Left colon (tissue), 2 donors: Measurements from ENCODE around the gene UBE2E1. TPM values are rescaled to one million over a fixed set of nuclear protein-coding genes. Genes with fewer than 3 reads are reported as not detected.
"Not testable (repeated sequence)": the region's sequence is repeated elsewhere in the genome, so short reads cannot be mapped to it uniquely, and the experiment has no call there.

Experiments used
- ATAC-seq: fragments of 200-7000 bp; cut with Tn5 transposase; one replicate; pipeline ENCODE4 v1.9.1; 2020; ENCODE audit warnings: mild to moderate bottlenecking, moderate library complexity
- DNase-seq, 2 donors: peaks; one replicate each; pipeline ENCODE4 v3.0.0-alpha.2; 2020
- intact Hi-C, 2 donors: fragments of 100-400 bp; cut with DNase I in 1 of 2; cut with micrococcal nuclease in 1 of 2; formaldehyde crosslinking; loops; one replicate each; pipeline versions ENCODE4 v1.11.2 to v1.14.0; 2022; cut with DNase I, micrococcal nuclease
- total RNA-seq, 2 donors: library from RNA; stranded (reverse); fragmentation: NEBNext Ultra II Directional; extraction: Animal tissue kit (Norgen Biotek cat#: 25700); gene quantifications; one replicate each; pipeline ENCODE4 v1.2.1, GENCODE V29; 2021
- donor health status: DM: no; HTN: no; CAD: no.
- donor health status: DM: yes; HTN: yes; CAD: no.

Gene UBE2E1
- total RNA-seq, 2 donors from 2014 or later: 65.6 to 96.3 TPM

DNA sequence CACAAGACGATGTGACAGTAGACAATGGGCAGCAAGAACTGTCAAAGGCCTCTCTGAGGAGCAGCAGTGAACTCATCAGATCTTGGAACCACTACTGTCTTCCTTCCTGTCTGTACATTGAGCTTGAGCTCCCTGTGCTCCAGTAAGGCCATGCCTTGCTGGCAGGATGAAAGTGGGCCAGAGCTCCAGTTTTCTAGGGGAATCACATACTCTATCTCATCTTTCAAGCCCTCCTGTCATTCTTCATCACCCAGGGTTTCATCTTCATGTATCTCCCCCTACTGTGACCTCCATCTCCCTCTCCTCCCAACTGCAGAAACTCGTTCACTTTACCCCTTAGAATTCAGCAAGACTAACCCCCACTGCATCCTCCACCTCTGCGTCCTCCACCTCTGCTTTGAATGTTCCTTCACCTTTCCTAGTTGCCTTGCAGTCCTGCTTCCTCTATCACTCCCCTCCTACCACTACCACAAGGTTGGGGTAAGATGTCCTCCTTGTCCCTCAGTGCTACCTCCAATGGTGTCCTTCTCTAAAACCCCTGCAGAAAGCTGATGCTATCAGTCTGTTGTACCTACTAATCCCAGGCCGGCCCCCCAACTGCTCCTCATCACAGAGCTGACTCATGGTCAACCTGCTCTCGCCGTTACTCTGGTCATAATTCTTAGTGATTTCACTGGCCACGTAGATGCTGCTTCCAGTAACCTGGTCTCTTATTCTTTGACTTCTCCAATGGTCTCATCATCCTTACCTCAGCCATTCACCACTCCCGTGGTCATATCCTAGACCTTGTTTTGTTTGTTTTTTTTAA is 88.7 kb downstream of the UBE2E1 start:
- DNase-seq: no peak
- peak; percentile 12 for ATAC-seq
- intact Hi-C loops: no loop called here

DNA sequence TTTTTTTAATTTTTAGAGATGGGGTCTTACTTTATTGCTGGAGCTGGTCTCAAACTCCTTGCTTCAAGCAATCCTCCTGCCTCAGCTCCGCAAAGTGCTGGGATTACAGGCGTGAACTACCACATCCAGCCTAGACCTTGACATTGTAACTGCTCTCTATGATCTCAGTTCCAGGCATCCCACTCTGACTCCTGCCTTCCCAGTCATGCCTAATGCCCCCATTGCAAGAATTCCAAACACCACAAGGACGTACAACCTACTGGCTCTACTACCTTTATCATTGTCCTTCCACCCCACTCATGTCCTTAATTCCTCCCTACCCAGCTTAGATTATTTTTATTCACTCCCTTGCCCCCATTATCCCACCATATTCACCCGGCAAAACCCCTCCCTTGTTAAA is 89.4 kb downstream of the UBE2E1 start:
- ATAC-seq (no peak), DNase-seq (no peak)
- intact Hi-C loops: no loop called here

- ATAC-seq (no peak), DNase-seq (no peak)
- intact Hi-C loops: no loop called here
These were observed 95.0 kb downstream of the UBE2E1 start for GRCh38 chr3:23900744-23901143.

GRCh38 chr3:23904545-23904944 is 98.8 kb downstream of the UBE2E1 start:
- ATAC-seq (no peak), DNase-seq (no peak)
- intact Hi-C loops: no loop called here

- intact Hi-C loops: no loop called here
- no peak for DNase-seq
- no peak for ATAC-seq
These were observed 103.6 kb downstream of the UBE2E1 start for GRCh38 chr3:23909341-23909740.

GRCh38 chr3:23911397-23911796 is 105.6 kb downstream of the UBE2E1 start:
- no peak for DNase-seq
- no peak for ATAC-seq
- intact Hi-C loops: no loop called here

DNA sequence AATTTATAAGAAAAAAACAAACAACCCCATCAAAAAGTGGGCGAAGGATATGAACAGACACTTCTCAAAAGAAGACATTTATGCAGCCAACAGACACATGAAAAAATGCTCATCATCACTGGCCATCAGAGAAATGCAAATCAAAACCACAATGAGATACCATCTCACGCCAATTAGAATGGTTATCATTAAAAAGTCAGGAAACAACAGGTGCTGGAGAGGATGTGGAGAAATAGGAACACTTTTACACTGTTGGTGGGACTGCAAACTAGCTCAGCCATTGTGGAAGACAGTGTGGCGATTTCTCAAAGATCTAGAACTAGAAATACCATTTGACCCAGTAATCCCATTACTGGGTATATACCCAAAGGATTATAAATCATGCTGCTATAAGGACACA is 106.6 kb downstream of the UBE2E1 start:
- DNase-seq, ATAC-seq, intact Hi-C loops: not testable (repeated sequence)

- no peak for DNase-seq
- ATAC-seq: no peak
- intact Hi-C loops: no loop called here
These were observed 107.4 kb downstream of the UBE2E1 start for GRCh38 chr3:23913182-23913581.

GRCh38 chr3:23913873-23914743 is 108.4 kb downstream of the UBE2E1 start:
- ATAC-seq: no peak

GRCh38 chr3:23915537-23916108 is 109.9 kb downstream of the UBE2E1 start:
- no peak for ATAC-seq
- intact Hi-C loops: no loop called here
- DNase-seq: no peak

More at GRCh38 chr3:23913873-23914743, 108.4 kb downstream of the UBE2E1 start:
- DNase-seq: no peak
- intact Hi-C loops: no loop called here

DNA sequence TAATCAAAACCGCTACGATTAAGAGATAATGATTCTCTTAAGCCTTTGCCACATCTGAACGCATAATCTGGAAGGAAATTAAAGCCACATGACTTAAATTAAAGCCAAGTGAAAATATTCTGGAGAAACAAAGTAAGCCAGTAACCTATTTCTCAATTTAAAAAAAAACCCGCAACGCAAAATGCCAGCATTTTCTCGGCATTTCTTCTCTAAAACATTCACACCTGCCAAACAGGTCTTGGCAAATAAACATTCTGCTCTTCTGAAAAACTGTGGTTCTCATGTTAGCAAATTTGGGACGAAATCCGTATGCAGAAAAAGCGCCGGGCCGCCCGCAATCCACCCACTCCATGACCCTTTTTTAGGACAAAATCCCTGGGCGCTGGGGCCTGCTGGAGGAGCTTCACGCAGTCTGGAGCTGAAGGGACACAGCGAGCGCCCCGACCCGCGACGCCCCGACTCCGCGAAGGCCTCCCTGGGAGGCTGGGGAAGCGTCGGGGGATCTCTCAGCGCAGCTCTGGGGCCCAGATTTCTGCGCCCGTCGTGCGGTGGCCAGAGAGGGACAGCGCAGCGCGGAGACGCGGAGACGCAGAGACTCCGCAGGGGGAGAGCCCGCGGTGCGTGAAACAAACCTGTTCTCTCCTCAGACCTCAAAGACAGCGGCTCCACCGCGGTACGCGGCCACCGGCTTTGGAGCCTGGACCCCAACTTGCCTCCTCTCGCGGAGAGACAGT is 110.6 kb downstream of the UBE2E1 start:
- intact Hi-C loops: no loop called here
- ATAC-seq (peak; percentile 60), DNase-seq (no peak)

DNA sequence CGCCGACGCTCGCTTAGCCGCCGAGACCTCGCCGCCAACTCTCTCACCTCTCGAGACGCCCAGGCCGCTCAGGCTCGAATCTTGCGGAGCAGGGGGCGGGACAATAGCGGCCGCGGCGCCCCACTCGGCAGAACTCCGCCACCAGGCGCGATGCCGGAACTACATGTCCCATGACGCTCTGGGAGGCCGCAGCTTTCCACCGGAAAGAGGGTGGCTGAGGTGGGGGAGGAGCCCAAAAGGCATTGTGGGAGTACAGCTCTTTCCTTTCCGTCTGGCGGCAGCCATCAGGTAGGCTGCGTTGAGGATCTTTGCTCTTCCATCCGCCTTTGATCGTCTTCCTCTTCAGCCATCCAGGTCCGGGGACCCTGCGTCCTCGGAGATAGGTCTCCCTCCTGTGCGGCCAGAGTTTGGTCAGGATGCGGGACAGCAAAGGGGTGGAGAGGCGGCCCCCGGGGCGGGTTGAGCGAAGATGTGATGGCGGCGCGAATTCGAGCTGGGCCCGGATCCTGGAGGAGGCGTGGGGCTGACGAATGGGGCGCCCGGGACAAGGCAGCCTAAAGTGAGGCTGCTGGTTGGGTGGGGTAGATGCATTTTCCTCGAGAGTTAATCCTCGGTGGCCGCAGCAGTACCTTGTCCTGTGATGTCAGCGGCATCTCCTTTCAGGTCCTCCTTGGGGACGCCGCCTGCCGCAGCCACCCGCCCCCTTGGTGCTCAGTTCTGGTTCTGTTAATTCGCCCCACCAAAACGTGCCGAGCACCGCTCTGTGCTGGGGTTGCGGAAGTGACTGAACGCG is 111.3 kb downstream of the UBE2E1 start, which contains the start of the genes NKIRAS1 and RPL15:
TSS of gene NKIRAS1 (minus strand) at position 105 of the 793 bp plus-strand sequence. CDS start 6,086 bp downstream, outside the sequence.
TSS of gene RPL15 (plus strand) at position 247 of the 793 bp plus-strand sequence. CDS start 728 bp downstream, outside the sequence.
- peak; percentile 98 for DNase-seq
- peak; percentile 95 for ATAC-seq
- intact Hi-C loops: no loop called here

DNA sequence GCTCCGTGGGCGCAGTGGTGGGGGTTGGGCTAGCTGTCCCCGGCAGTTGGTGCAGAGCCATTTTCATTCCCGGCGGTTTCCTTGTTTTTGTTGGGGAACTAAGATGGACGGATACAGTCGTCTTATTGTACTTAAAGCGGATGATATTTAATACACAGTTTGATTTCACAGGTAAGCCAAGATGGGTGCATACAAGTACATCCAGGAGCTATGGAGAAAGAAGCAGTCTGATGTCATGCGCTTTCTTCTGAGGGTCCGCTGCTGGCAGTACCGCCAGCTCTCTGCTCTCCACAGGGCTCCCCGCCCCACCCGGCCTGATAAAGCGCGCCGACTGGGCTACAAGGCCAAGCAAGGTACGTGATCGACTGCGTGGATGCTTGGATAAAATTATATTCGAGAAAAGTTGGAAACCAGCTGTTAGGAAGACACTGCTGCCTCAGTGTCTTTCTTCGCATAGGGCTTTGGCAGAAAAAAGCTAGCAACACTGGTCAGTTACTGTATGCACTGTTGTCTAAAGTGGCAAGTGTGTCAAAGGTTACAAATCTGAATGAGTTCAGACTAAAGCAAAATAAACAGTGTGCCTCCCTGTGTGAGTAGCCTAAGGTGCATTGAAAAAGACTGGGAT is 112.0 kb downstream of the UBE2E1 start:
- ATAC-seq (peak; percentile 65), DNase-seq (peak in 1 of 2 donors; percentile 77)
- intact Hi-C loops: not testable (repeated sequence)

DNA sequence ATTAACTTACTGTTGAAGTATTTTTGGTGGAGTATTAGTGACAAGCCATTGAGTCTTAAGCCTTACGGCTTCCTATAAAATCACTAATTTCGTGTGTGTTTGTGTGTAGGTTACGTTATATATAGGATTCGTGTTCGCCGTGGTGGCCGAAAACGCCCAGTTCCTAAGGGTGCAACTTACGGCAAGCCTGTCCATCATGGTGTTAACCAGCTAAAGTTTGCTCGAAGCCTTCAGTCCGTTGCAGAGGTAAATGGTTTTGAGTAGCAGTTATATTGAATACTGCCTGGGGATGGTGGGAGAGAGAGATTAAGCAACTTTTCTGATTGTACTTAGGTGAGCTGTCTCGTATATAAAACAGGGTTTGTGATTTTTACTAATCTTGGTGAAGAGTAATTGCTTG is 112.6 kb downstream of the UBE2E1 start:
- intact Hi-C loops, DNase-seq, ATAC-seq: not testable (repeated sequence)

GRCh38 chr3:23919628-23920027 is 113.9 kb downstream of the UBE2E1 start:
- ATAC-seq: no peak
- intact Hi-C loops: no loop called here
- DNase-seq: no peak

DNA sequence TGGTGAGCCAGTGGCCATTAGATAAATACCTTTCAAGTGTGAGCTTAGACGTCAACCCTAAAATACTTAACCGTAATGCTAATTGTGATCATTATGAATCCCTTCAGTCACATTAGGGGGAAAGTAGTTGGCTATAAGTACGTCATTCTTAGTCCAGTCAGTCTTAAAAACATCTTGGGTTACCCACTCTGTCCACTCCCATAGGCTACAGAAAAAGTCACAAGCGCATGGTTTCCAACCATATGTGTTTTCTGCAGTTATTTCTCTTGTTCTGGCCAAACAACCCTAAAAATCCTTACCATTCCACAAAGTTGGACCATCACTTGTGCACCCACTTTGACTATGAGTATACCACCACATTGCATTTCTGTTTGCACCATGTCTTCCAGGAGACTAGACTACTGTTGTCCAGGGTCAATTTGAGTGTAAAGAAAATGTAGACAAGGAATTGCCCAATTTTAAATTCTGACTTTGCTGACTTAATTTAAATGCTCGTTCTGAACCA is 114.4 kb downstream of the UBE2E1 start:
- ATAC-seq (no peak), DNase-seq (no peak)
- intact Hi-C loops: no loop called here

DNA sequence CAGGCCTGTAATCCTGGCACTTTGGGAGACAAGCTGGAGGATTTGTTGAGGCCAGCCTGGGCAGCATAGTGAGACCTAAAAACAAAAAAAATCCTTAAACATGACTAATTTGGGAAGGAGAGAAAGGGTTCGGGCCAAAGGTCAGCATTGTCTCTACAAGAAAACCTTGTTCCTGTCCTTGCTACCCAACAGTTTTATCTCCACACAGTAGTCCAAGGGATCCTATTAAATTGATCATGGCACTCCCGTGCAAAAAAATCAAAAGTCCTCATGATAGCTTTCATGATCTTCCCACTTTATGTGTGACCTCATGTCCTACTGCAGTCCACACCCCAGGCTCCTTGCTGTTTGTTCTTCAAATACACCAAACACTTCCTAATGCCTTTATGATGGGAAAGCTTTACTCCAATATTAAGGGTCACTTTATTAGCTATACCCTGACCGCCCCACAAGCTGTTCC is 115.3 kb downstream of the UBE2E1 start:
- no peak for DNase-seq

More for the DNA sequence above, 115.3 kb downstream of the UBE2E1 start:
- intact Hi-C loops: no loop called here
- no peak for ATAC-seq
